Measurements from ENCODE around the gene TNFAIP8L3. TPM values are rescaled to one million over a fixed set of nuclear protein-coding genes. Genes with fewer than 3 reads are reported as not detected.
"Not testable (repeated sequence)": the region's sequence is repeated elsewhere in the genome, so short reads cannot be mapped to it uniquely, and the experiment has no call there.

The TNFAIP8L3 gene
- total and polyA plus RNA-seq, 9 of the 15 experiments (the other 6 are each of a cell fraction or from before 2014, with no cell fraction given): 0.13 TPM; not detected in 8

DNA sequence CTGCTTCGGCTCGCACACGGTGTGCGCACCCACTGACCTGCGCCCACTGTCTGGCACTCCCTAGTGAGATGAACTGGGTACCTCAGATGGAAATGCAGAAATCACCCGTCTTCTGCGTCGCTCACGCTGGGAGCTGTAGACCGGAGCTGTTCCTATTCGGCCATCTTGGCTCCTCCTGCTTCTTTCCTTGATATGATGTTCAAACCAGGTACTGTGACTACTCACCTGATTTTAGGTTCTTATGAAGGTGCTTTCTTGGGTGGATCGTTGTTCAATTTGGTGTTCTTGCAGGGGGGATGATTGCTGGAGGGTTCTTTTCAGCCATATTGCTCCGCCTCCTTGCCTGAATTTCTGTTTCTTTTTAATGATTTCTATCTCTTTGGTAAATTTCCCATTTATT, 57.2 kb downstream of the TNFAIP8L3 start (continued):
- TF ChIP-seq NFRKB (IDR thresholded peaks at IDR 0.05; ENCODE audit: low read depth) (peak; percentile 98), ARNT (IDR thresholded peaks at IDR 0.05) (peak in 1 of 2 experiments; percentile 44; a peak in 1 of 4 replicates), TRIM24 (IDR thresholded peaks at IDR 0.05) (0 out of 4 replicates have a peak, but pooled peaks of 1 of the 2 experiments have one; percentile 12), YY1 (IDR thresholded peaks at IDR 0.05; ENCODE audit: borderline replicate concordance in 1 of 3, control insufficient read depth in 1 of 3, extremely low read depth in 1 of 3, insufficient read depth in 3 of 3, insufficient read length in 1 of 3, insufficient replicate concordance in 2 of 3, low read depth in 1 of 3, low read length in 2 of 3) (peak in 1 of 3 experiments; percentile 79), ZBTB17 (CRISPR knock-in tag; IDR thresholded peaks at IDR 0.05) (peak; percentile 51; the same call in 1 of the 2 replicates), POLR2H (tag; IDR thresholded peaks at IDR 0.05; ENCODE audit: low read depth) (peak; percentile 70), SMARCA4 (IDR thresholded peaks at IDR 0.05) (0 out of 2 replicates have a peak, but pooled peaks have one; percentile 39), EP400 (IDR thresholded peaks at IDR 0.05) (peak; percentile 65)
- TF ChIP-seq, protein P1, sequence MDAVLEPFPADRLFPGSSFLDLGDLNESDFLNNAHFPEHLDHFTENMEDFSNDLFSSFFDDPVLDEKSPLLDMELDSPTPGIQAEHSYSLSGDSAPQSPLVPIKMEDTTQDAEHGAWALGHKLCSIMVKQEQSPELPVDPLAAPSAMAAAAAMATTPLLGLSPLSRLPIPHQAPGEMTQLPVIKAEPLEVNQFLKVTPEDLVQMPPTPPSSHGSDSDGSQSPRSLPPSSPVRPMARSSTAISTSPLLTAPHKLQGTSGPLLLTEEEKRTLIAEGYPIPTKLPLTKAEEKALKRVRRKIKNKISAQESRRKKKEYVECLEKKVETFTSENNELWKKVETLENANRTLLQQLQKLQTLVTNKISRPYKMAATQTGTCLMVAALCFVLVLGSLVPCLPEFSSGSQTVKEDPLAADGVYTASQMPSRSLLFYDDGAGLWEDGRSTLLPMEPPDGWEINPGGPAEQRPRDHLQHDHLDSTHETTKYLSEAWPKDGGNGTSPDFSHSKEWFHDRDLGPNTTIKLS (IDR thresholded peaks at IDR 0.05; ENCODE audit: borderline replicate concordance, low read depth): peak; percentile 30; the same call in 1 of the 2 replicates
- TF ChIP-seq, protein P2, sequence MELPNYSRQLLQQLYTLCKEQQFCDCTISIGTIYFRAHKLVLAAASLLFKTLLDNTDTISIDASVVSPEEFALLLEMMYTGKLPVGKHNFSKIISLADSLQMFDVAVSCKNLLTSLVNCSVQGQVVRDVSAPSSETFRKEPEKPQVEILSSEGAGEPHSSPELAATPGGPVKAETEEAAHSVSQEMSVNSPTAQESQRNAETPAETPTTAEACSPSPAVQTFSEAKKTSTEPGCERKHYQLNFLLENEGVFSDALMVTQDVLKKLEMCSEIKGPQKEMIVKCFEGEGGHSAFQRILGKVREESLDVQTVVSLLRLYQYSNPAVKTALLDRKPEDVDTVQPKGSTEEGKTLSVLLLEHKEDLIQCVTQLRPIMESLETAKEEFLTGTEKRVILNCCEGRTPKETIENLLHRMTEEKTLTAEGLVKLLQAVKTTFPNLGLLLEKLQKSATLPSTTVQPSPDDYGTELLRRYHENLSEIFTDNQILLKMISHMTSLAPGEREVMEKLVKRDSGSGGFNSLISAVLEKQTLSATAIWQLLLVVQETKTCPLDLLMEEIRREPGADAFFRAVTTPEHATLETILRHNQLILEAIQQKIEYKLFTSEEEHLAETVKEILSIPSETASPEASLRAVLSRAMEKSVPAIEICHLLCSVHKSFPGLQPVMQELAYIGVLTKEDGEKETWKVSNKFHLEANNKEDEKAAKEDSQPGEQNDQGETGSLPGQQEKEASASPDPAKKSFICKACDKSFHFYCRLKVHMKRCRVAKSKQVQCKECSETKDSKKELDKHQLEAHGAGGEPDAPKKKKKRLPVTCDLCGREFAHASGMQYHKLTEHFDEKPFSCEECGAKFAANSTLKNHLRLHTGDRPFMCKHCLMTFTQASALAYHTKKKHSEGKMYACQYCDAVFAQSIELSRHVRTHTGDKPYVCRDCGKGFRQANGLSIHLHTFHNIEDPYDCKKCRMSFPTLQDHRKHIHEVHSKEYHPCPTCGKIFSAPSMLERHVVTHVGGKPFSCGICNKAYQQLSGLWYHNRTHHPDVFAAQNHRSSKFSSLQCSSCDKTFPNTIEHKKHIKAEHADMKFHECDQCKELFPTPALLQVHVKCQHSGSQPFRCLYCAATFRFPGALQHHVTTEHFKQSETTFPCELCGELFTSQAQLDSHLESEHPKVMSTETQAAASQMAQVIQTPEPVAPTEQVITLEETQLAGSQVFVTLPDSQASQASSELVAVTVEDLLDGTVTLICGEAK (IDR thresholded peaks at IDR 0.05): peak; percentile 55
- TF ChIP-seq, protein P2 (CRISPR knock-in tag; IDR thresholded peaks at IDR 0.05): not testable (repeated sequence)
- TF ChIP-seq, protein P3, sequence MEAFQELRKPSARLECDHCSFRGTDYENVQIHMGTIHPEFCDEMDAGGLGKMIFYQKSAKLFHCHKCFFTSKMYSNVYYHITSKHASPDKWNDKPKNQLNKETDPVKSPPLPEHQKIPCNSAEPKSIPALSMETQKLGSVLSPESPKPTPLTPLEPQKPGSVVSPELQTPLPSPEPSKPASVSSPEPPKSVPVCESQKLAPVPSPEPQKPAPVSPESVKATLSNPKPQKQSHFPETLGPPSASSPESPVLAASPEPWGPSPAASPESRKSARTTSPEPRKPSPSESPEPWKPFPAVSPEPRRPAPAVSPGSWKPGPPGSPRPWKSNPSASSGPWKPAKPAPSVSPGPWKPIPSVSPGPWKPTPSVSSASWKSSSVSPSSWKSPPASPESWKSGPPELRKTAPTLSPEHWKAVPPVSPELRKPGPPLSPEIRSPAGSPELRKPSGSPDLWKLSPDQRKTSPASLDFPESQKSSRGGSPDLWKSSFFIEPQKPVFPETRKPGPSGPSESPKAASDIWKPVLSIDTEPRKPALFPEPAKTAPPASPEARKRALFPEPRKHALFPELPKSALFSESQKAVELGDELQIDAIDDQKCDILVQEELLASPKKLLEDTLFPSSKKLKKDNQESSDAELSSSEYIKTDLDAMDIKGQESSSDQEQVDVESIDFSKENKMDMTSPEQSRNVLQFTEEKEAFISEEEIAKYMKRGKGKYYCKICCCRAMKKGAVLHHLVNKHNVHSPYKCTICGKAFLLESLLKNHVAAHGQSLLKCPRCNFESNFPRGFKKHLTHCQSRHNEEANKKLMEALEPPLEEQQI (IDR thresholded peaks at IDR 0.05): 0 out of 2 replicates have a peak, but pooled peaks have one; percentile 30

All from K562 (cell line).